ENCODE results near the gene PACC1. TPM values are rescaled to one million over a fixed set of nuclear protein-coding genes. Genes with fewer than 3 reads are reported as not detected.
A peak's percentile ranks its signal among the peaks of the same experiment; 100 is the strongest.

Gene PACC1
- total and polyA plus RNA-seq, 2 donors (not counting 3 experiments of a cell fraction or from before 2014, with no cell fraction given) = 21.0 to 22.3 TPM

GRCh38 chr1:212375986-212376385 lies 38.7 kb downstream of the PACC1 start:
- Histone ChIP-seq H3K9ac (replicated peaks; ENCODE audit: extremely low read depth, insufficient read depth, low read length) (no peak overlapping the region), H4K20me1 (replicated peaks; ENCODE audit: control insufficient read depth, extremely low read depth, insufficient read depth, low read length) (no peaks in the 10 kb centered on the region), H3K9me1 (replicated peaks; ENCODE audit: control insufficient read depth, extremely low read depth, insufficient read depth, low read length) (no peaks in the 10 kb centered on the region), H3K79me2 (ENCODE audit: control insufficient read depth, insufficient read depth, low read length) (no peaks in the 10 kb centered on the region), H3K4me2 (ENCODE audit: insufficient read depth, low read length) (no peak overlapping the region), H3K27me3 (ENCODE audit: control insufficient read depth in 2 of 2, insufficient read depth in 2 of 2, low read length in 2 of 2) (no peaks in the 10 kb centered on the region), H3K36me3 (ENCODE audit: control insufficient read depth in 2 of 2, extremely low read depth in 1 of 2, insufficient read depth in 2 of 2, low read length in 2 of 2) (peaks cover 0 to 9% of the 10 kb centered on the region in 2 experiments), H2AFZ (ENCODE audit: low read depth, low read length) (no peak overlapping the region), H3K4me1 (ENCODE audit: control insufficient read depth, extremely low read depth, insufficient read depth, low read length) (no peaks in the 10 kb centered on the region), H3K4me3 (replicated peaks in 1 of 3; ENCODE audit: insufficient read depth in 1 of 3, low read depth in 1 of 3, low read length in 3 of 3) (no peak overlapping the region), H3K27ac (ENCODE audit: insufficient read depth, low read depth, low read length) (no peak overlapping the region), H3K9me3 (replicated peaks; ENCODE audit: control insufficient read depth, insufficient read depth, low read length) (no peaks in the 10 kb centered on the region)
- intact Hi-C loops (cut with micrococcal nuclease) (no loop called here), dilution Hi-C loops (cut with MboI; ENCODE audit: extremely low pct_ligation_motif_present, low sequenced_read_pairs) (no loop called here)
- ChIA-PET CTCF (interaction anchor here (1.7 to 4.5 kb wide), 3 partner anchors 9 to 305 kb away, joined by 8 to 24 read pairs (median 15); no protein-coding TSS in a partner anchor), POLR2A (no interaction called here)
- DNase-seq (ENCODE audit: low read depth, low spot score) (no peak), FAIRE-seq (no peak)
- no peak for TF ChIP-seq EZH2 (IDR thresholded peaks at IDR 0.05; ENCODE audit: borderline replicate concordance, low read depth, low read length, severe bottlenecking)
- no peak for TF ChIP-seq CTCF (IDR thresholded peaks at IDR 0.05; ENCODE audit: extremely low read depth in 1 of 2, insufficient read depth in 1 of 2, low read depth in 1 of 2, low read length in 2 of 2)
- TF ChIP-seq JUN (IDR thresholded peaks at IDR 0.05; ENCODE audit: borderline replicate concordance, insufficient read depth, insufficient read length, low read depth) = no peak
- BruUV-seq (replicated peaks) = no TSS peak

GRCh38 chr1:212368073-212368484 lies 46.6 kb downstream of the PACC1 start:
- CTCF ChIA-PET = interaction anchor here (0.8 to 6.6 kb wide), 19 partner anchors 9 to 687 kb away, joined by 3 to 148 read pairs (median 5); partner anchors contain the start of genes DTL and INTS7
- H3K4me1 ChIP-seq (ENCODE audit: control insufficient read depth, extremely low read depth, insufficient read depth, low read length) = no peaks in the 10 kb centered on the region
- H3K27me3 ChIP-seq (ENCODE audit: control insufficient read depth in 2 of 2, insufficient read depth in 2 of 2, low read length in 2 of 2) = no peaks in the 10 kb centered on the region
- no peak overlapping the region for H3K4me2 ChIP-seq (ENCODE audit: insufficient read depth, low read length)
- H3K79me2 ChIP-seq (ENCODE audit: control insufficient read depth, insufficient read depth, low read length) = no peaks in the 10 kb centered on the region
- no peaks in the 10 kb centered on the region for H3K9me3 ChIP-seq (replicated peaks; ENCODE audit: control insufficient read depth, insufficient read depth, low read length)
- intact Hi-C loops (cut with micrococcal nuclease) (loop anchor here (1.0 to 5.0 kb wide), 8 partner anchors 83 to 686 kb away; partner anchors contain the start of genes DTL, INTS7 and PPP2R5A), dilution Hi-C loops (cut with MboI; ENCODE audit: extremely low pct_ligation_motif_present, low sequenced_read_pairs) (no loop called here)
- FAIRE-seq (peak; percentile 92), DNase-seq (ENCODE audit: low read depth, low spot score) (peak; percentile 68)
- no peak overlapping the region for H3K27ac ChIP-seq (ENCODE audit: insufficient read depth, low read depth, low read length)
- peak; percentile 77 to 78 for TF ChIP-seq CTCF (IDR thresholded peaks at IDR 0.05; ENCODE audit: extremely low read depth in 1 of 2, insufficient read depth in 1 of 2, low read depth in 1 of 2, low read length in 2 of 2)
- TF ChIP-seq EZH2 (IDR thresholded peaks at IDR 0.05; ENCODE audit: borderline replicate concordance, low read depth, low read length, severe bottlenecking) = no peak
- POLR2A ChIA-PET = interaction anchor here (1.0 kb wide), 1 partner anchor 81 kb away, joined by 3 read pairs; no protein-coding TSS in a partner anchor
- no TSS peak for BruUV-seq (replicated peaks)
- no peaks in the 10 kb centered on the region for H4K20me1 ChIP-seq (replicated peaks; ENCODE audit: control insufficient read depth, extremely low read depth, insufficient read depth, low read length)
- no peak overlapping the region for H3K4me3 ChIP-seq (replicated peaks in 1 of 3; ENCODE audit: insufficient read depth in 1 of 3, low read depth in 1 of 3, low read length in 3 of 3)
- peaks cover 0 to 10% of the 10 kb centered on the region in 2 experiments for H3K36me3 ChIP-seq (ENCODE audit: control insufficient read depth in 2 of 2, extremely low read depth in 1 of 2, insufficient read depth in 2 of 2, low read length in 2 of 2)
- no peak overlapping the region for H3K9ac ChIP-seq (replicated peaks; ENCODE audit: extremely low read depth, insufficient read depth, low read length)
- H3K9me1 ChIP-seq (replicated peaks; ENCODE audit: control insufficient read depth, extremely low read depth, insufficient read depth, low read length) = no peaks in the 10 kb centered on the region
- no peak overlapping the region for H2AFZ ChIP-seq (ENCODE audit: low read depth, low read length)
